Upper lobe of left lung (tissue), 6 donors: ENCODE results near the gene MISP. TPM values are rescaled to one million over a fixed set of nuclear protein-coding genes. Genes with fewer than 3 reads are reported as not detected.

Source experiments
- ATAC-seq, 2 donors: fragments of 200-7000 bp; cut with Tn5 transposase; one replicate each; pipeline ENCODE4 v1.9.1; 2022; ENCODE audit warnings: mild to moderate bottlenecking in 2 of 2, moderate library complexity in 2 of 2; ENCODE audit not compliant: low FRiP score in 2 of 2
- DNase-seq, 2 donors: peaks; one replicate each; pipeline ENCODE4 v3.0.0-alpha.2; 2019 to 2020
- H3K27ac ChIP-seq, 4 donors: fragments of 200-600 bp; sonication (generic); one replicate each; pipeline ENCODE4 v1.5.1; 2016 to 2019
- H3K27me3 ChIP-seq, 4 donors: fragments of 200-600 bp; sonication (generic); one replicate each; pipeline ENCODE4 v1.5.1; 2017 to 2019
- H3K36me3 ChIP-seq, 4 donors: fragments of 200-600 bp; sonication (generic); one replicate each; pipeline ENCODE4 v1.5.1; 2016 to 2019
- H3K4me1 ChIP-seq, 4 donors: fragments of 200-600 bp; sonication (generic); one replicate each; pipeline ENCODE4 v1.5.1; 2018 to 2019
- H3K4me3 ChIP-seq, 4 donors: fragments of 200-600 bp; sonication (generic); one replicate each; pipeline ENCODE4 v1.5.1; 2017 to 2019; ENCODE audit warnings: mild to moderate bottlenecking in 2 of 4, moderate library complexity in 1 of 4
- H3K9me3 ChIP-seq, 4 donors: fragments of 200-600 bp; sonication (generic); one replicate each; pipeline ENCODE4 v1.5.1; 2018 to 2019
- EP300 ChIP-seq, 4 donors: sonication (generic); formaldehyde crosslinking; IDR thresholded peaks; one replicate each; pipeline ENCODE4 v1.5.1; 2017; ENCODE audit warnings: antibody characterized with exemption in 4 of 4, control low read depth in 2 of 4
- POLR2A ChIP-seq, 4 donors: fragments of 450-650 bp; IDR thresholded peaks; one replicate each; pipeline ENCODE4 v1.5.1; 2016 to 2017; ENCODE audit warnings: antibody characterized with exemption in 4 of 4, mild to moderate bottlenecking in 2 of 4
- POLR2AphosphoS5 ChIP-seq, 2 donors: sonication (generic); formaldehyde crosslinking; IDR thresholded peaks; one replicate each; pipeline ENCODE4 v1.5.1; 2017; ENCODE audit warnings: antibody characterized with exemption in 2 of 2
- WGBS, 2 donors: methylation state at CpG; one replicate each; pipeline ENCODE4 v1.1.5; 2017 to 2018; 5-methylcytosine and 5-hydroxymethylcytosine counted together
- total RNA-seq, 6 donors: library from RNA; depleted of rRNA in 4 of 6; stranded (reverse); fragments of >200 nt in 4 of 6; gene quantifications; one replicate each; pipeline versions ENCODE4 v1.1.0 to v1.2.1, GENCODE V29; 2016 to 2021
- TF ChIP-seq, protein P1 (sequence below), 6 experiments: fragments of 450-650 bp in 4 of 6; fragments of 200-600 bp in 2 of 6; sonication (generic) in 2 of 6; IDR thresholded peaks; one replicate each; pipeline ENCODE4 v1.5.1; 2016 to 2019; ENCODE audit warnings: antibody characterized with exemption in 6 of 6
- donor health status: DM: no; HTN: no; CAD: no; lungs with moderate emphysema.
- donor health status: DM: no; HTN: yes; CAD: no; lungs with severe emphysema.

Gene MISP
- total RNA-seq, 6 donors from 2014 or later: 22.5 to 51.5 (median 37.5) TPM

DNA sequence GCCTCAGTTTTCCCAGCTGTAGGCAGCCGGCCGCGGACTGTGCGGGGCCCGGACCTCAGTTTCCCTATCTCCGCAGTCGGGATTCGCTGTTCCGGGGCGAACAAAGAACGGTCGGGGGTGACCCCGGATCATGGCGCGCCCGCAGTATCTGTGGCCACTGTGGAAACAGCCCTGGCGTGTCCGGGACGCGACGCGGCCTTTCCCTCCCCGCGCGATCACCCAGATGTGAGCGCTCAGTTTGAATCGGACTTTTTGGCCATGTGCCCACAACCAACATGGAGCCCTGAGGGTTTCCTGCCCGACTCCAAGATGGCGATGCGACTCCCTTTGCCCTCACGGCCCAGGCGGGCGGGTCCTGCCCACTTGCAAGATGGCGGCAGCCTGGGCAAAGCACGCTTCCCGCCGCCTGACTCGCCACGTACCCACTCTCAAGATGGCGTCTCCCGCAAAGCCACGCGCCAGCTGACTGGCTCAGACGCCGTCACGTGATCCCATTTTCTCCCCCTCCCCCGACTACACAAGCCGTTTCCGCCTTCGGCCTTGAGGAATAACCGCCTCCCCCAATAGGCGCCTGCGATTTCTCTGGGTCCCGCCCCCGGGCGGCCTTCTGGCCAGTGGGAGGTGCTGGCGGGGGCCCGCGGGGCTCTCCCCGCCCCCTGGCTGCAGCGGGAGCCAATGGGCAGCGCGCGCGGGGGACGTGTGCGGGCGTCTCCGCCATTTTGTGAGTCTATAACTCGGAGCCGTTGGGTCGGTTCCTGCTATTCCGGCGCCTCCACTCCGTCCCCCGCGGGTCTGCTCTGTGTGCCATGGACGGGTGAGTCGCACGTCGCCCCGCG, 46.0 kb downstream of the MISP start, which contains the start of gene PTBP1:
PTBP1 (plus strand) TSS at position 761 of the 836 bp plus-strand sequence; CDS start at position 807, 46 bp downstream.
- Histone ChIP-seq H3K4me3 (peak within 1 kb of the TSS; percentile 82 to 98 (median 92)), H3K4me1 (peaks cover 52 to 65% (median 60%) of the 10 kb centered on the region in 4 donors), H3K9me3 (no peaks in the 10 kb centered on the region), H3K27me3 (no peaks in the 10 kb centered on the region), H3K27ac (peak within 1 kb of the TSS; percentile 95 to 100 (median 98)), H3K36me3 (peaks cover 0 to 35% (median 16%) of the 10 kb centered on the region in 4 donors)
- TF ChIP-seq POLR2A (IDR thresholded peaks at IDR 0.05) (peak in 2 of 4 donors; percentile 78 to 84), POLR2AphosphoS5 (IDR thresholded peaks at IDR 0.05) (peak; percentile 79), EP300 (IDR thresholded peaks at IDR 0.05) (peak in 1 of 4 donors; percentile 25)
- TF ChIP-seq, protein P1, sequence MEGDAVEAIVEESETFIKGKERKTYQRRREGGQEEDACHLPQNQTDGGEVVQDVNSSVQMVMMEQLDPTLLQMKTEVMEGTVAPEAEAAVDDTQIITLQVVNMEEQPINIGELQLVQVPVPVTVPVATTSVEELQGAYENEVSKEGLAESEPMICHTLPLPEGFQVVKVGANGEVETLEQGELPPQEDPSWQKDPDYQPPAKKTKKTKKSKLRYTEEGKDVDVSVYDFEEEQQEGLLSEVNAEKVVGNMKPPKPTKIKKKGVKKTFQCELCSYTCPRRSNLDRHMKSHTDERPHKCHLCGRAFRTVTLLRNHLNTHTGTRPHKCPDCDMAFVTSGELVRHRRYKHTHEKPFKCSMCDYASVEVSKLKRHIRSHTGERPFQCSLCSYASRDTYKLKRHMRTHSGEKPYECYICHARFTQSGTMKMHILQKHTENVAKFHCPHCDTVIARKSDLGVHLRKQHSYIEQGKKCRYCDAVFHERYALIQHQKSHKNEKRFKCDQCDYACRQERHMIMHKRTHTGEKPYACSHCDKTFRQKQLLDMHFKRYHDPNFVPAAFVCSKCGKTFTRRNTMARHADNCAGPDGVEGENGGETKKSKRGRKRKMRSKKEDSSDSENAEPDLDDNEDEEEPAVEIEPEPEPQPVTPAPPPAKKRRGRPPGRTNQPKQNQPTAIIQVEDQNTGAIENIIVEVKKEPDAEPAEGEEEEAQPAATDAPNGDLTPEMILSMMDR (IDR thresholded peaks at IDR 0.05): peak in 2 of 6 experiments; percentile 5 to 36
- peak; percentile 99 to 100 for DNase-seq
- 0% methylated on average over 15 to 29 of the region's 83 CpGs for WGBS, 2 donors
- peak; percentile 94 to 97 for ATAC-seq

DNA sequence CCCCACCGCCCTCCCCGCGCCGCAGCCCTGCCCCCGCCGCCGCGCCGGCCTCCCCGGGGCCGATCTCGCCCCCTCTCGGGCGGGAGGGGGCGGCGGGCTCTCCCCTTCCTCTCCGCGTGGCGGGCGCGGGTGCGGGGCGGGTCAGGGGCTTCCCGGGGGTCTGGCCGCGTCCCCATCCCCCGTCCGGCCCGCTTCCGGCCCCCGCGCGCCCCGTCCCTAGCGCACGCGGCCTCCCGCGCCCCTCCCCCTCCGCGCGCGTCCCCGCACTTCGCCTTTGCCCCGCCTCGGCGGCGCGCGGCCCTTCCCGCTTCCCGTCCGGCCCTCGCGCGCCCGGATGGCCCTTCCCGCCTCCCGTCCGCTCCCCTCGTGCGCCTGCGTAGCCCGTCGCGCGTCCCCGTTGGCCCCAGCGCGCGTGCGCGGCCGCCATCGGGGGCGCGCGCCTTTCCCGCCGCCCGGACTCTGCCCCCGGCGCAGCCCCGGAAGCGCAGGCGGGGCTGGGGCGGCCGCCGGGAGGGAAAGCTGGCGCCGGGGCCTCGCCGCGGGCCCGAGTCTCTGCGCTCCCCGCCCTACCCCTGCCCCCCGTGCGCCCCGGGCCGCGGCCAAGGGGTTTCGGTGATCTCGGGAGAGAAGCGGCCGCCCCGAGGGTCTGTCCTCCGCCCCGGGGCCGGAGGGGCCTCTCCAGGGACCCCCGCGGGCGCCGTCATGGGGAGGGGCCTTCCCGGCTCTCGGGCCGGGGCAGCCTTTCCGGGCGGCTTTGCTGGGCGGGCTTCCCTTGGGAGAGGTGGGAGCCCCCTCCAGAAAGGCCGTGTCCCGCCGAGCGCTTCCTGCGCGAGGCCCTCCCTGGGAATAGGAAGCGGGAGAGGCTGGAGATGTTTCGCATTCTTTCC, 46.9 kb downstream of the MISP start:
- TF ChIP-seq, protein P1 (IDR thresholded peaks at IDR 0.05): peak in 4 of 6 experiments; percentile 5 to 51 (median 20)
- TF ChIP-seq POLR2A (IDR thresholded peaks at IDR 0.05) (peak in 2 of 4 donors; percentile 19 to 23), POLR2AphosphoS5 (IDR thresholded peaks at IDR 0.05) (peak; percentile 65 to 83), EP300 (IDR thresholded peaks at IDR 0.05) (peak in 1 of 4 donors; percentile 80)
- DNase-seq (peak; percentile 82 to 98), ATAC-seq (peak; percentile 19 to 66)
- H3K36me3 ChIP-seq: peaks cover 0 to 41% (median 17%) of the 10 kb centered on the region in 4 donors
- H3K27me3 ChIP-seq: no peaks in the 10 kb centered on the region
- peak overlapping the region; percentile 95 to 100 (median 98) for H3K27ac ChIP-seq
- H3K9me3 ChIP-seq: no peaks in the 10 kb centered on the region
- peak overlapping the region; percentile 82 to 98 (median 92) for H3K4me3 ChIP-seq
- 0 to 1% methylated on average over 2 to 66 of the region's 129 CpGs for WGBS, 2 donors
- peaks cover 57 to 68% (median 60%) of the 10 kb centered on the region in 4 donors for H3K4me1 ChIP-seq

DNA sequence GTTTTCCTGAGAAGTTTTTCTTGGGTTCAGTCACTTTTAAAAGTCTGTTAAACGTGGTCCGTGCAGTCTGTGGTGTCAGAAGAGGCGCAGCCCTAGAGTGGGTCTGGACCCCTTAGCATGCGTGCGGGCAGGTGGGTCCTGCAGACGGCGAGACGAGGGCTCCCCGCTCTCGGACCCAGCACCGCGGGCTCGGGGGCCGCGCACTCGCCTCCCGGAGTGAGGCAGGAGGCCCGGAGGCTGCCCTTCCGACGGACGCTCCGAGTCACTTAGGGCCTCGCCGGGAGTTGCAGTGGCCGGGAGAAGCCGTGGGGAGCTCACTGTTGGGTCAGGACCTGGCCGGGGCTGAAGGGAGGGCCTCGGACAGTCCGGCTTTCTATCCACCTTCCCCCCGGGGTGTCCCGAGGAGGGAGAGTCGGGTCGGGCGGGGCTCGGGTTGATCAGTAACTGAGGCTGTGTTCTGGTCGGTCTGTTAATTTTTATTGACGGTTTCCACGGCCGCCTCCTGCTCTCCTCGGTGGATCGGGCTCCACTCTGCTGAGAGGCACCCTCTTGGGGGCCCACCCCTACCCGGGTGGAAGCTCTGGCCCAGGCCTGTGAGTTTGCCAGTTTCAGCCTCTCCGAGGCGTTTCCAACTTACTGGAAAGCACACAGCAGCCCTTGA, 47.6 kb downstream of the MISP start:
- Histone ChIP-seq H3K27ac (peak overlapping the region; percentile 95 to 100 (median 98)), H3K27me3 (no peaks in the 10 kb centered on the region), H3K9me3 (no peaks in the 10 kb centered on the region), H3K4me3 (peak overlapping the region; percentile 82 to 98 (median 92)), H3K4me1 (peaks cover 60 to 71% (median 64%) of the 10 kb centered on the region in 4 donors), H3K36me3 (peaks cover under 1 to 49% (median 21%) of the 10 kb centered on the region in 4 donors)
- ATAC-seq: no peak
- TF ChIP-seq EP300 (IDR thresholded peaks at IDR 0.05): no peak
- TF ChIP-seq, protein P1 (IDR thresholded peaks at IDR 0.05): no peak
- no peak for TF ChIP-seq POLR2AphosphoS5 (IDR thresholded peaks at IDR 0.05)
- TF ChIP-seq POLR2A (IDR thresholded peaks at IDR 0.05): no peak
- WGBS, 2 donors: 2% methylated on average over 9 to 28 of the region's 44 CpGs
- peak in 1 of 2 donors; percentile 88 for DNase-seq
